H9 (cell line): ENCODE results near the gene RPS21. TPM values are rescaled to one million over a fixed set of nuclear protein-coding genes. Genes with fewer than 3 reads are reported as not detected.

Source experiments
- DNase-seq: peaks from one replicate; pipeline ENCODE4 v3.0.0-alpha.2; 2017
- H2AFZ ChIP-seq: one replicate; pipeline ENCODE4 v1.6.1; 2013; ENCODE audit warnings: mild to moderate bottlenecking, low read length, control low read depth, moderate library complexity
- H2AK5ac ChIP-seq: 2 replicates; pipeline ENCODE4 v1.6.1; 2013; ENCODE audit warnings: low read length, control low read depth, mixed read lengths; ENCODE audit not compliant: insufficient read length
- H2BK120ac ChIP-seq: one replicate; pipeline ENCODE4 v1.6.1; 2013; ENCODE audit warnings: low read depth, mild to moderate bottlenecking, low read length, control low read depth, inconsistent platforms; ENCODE audit not compliant: poor library complexity, severe bottlenecking
- H2BK12ac ChIP-seq: 2 replicates; pipeline ENCODE4 v1.6.1; 2013; ENCODE audit warnings: low read length, control low read depth, mixed read lengths, low read depth; ENCODE audit not compliant: insufficient read length
- H2BK15ac ChIP-seq: 2 replicates; pipeline ENCODE4 v1.6.1; 2013; ENCODE audit warnings: low read depth, low read length, control low read depth
- H2BK20ac ChIP-seq: one replicate; pipeline ENCODE4 v1.6.1; 2013; ENCODE audit warnings: low read depth, mild to moderate bottlenecking, low read length, control low read depth, inconsistent platforms; ENCODE audit not compliant: poor library complexity, severe bottlenecking
- H2BK5ac ChIP-seq: 2 replicates; pipeline ENCODE4 v1.6.1; 2013; ENCODE audit warnings: low read length, control low read depth, mixed read lengths; ENCODE audit not compliant: insufficient read length
- H3K14ac ChIP-seq: 2 replicates; pipeline ENCODE4 v1.6.1; 2013; ENCODE audit warnings: low read length, control low read depth; ENCODE audit not compliant: insufficient read depth
- H3K18ac ChIP-seq: 2 replicates; pipeline ENCODE4 v1.6.1; 2013; ENCODE audit warnings: low read depth, mild to moderate bottlenecking, mixed read lengths, low read length, control low read depth; ENCODE audit not compliant: insufficient read length
- H3K23ac ChIP-seq: 2 replicates; pipeline ENCODE4 v1.6.1; 2013; ENCODE audit warnings: low read length, control low read depth, mixed read lengths, low read depth; ENCODE audit not compliant: insufficient read length
- H3K23me2 ChIP-seq: 2 replicates; pipeline ENCODE4 v1.6.1; 2013; ENCODE audit warnings: low read depth, mild to moderate bottlenecking, mixed read lengths, low read length, control low read depth; ENCODE audit not compliant: insufficient read length, poor library complexity, severe bottlenecking
- H3K27ac ChIP-seq: 2 replicates; pipeline ENCODE4 v1.5.1; 2013; ENCODE audit warnings: low read length, control low read depth, mixed read lengths, low read depth; ENCODE audit not compliant: insufficient read length
- H3K27me3 ChIP-seq: 2 replicates; pipeline ENCODE4 v1.6.1; 2013; ENCODE audit warnings: low read length, control low read depth, inconsistent platforms; ENCODE audit not compliant: insufficient read depth
- H3K4ac ChIP-seq: 2 replicates; pipeline ENCODE4 v1.6.1; 2013; ENCODE audit warnings: low read depth, mild to moderate bottlenecking, control low read depth, inconsistent platforms, low read length, moderate library complexity
- H3K4me1 ChIP-seq: 2 replicates; pipeline ENCODE4 v1.6.1; 2013; ENCODE audit warnings: low read length, control low read depth, inconsistent platforms; ENCODE audit not compliant: insufficient read depth
- H3K4me2 ChIP-seq: 2 replicates; pipeline ENCODE4 v1.6.1; 2013; ENCODE audit warnings: low read length, control low read depth, mixed read lengths; ENCODE audit not compliant: insufficient read length, insufficient read depth
- H3K56ac ChIP-seq: 2 replicates; pipeline ENCODE4 v1.6.1; 2013; ENCODE audit warnings: low read depth, mild to moderate bottlenecking, mixed read lengths, low read length, control low read depth; ENCODE audit not compliant: insufficient read length
- H3K79me1 ChIP-seq: 2 replicates; pipeline ENCODE4 v1.6.1; 2013; ENCODE audit warnings: low read depth, mild to moderate bottlenecking, moderate library complexity, low read length, control low read depth, inconsistent platforms; ENCODE audit not compliant: insufficient read depth, poor library complexity, severe bottlenecking
- H3K79me2 ChIP-seq: 2 replicates; pipeline ENCODE4 v1.6.1; 2013; ENCODE audit warnings: low read length, control low read depth, inconsistent platforms; ENCODE audit not compliant: insufficient read depth
- H3K9ac ChIP-seq: 2 replicates; pipeline ENCODE4 v1.6.1; 2013; ENCODE audit warnings: low read length, control low read depth, mixed read lengths; ENCODE audit not compliant: insufficient read length; ENCODE audit errors: extremely low read depth
- H3K9me3 ChIP-seq: one replicate; pipeline ENCODE4 v1.6.1; 2013; ENCODE audit warnings: low read depth, low read length, inconsistent platforms; ENCODE audit not compliant: control insufficient read depth
- H3T11ph ChIP-seq: one replicate; pipeline ENCODE4 v1.6.1; 2013; ENCODE audit warnings: mild to moderate bottlenecking, low read length, control low read depth, inconsistent platforms
- H4K20me1 ChIP-seq: one replicate; pipeline ENCODE4 v1.6.1; 2013; ENCODE audit not compliant: control insufficient read depth, insufficient read length, insufficient read depth
- H4K5ac ChIP-seq: 2 replicates; pipeline ENCODE4 v1.6.1; 2013; ENCODE audit warnings: low read depth, mild to moderate bottlenecking, mixed read lengths, low read length, control low read depth; ENCODE audit not compliant: insufficient read length
- H4K8ac ChIP-seq: replicated peaks from 2 replicates; pipeline ENCODE4 v1.6.1; 2013; ENCODE audit warnings: low read length, control low read depth, mixed read lengths, low read depth; ENCODE audit not compliant: insufficient read length
- H4K91ac ChIP-seq: 2 replicates; pipeline ENCODE4 v1.6.1; 2013; ENCODE audit warnings: low read depth, mild to moderate bottlenecking, moderate library complexity, mixed read lengths, low read length, control low read depth; ENCODE audit not compliant: insufficient read length
- H3K27ac Mint-ChIP-seq, 3 experiments: 2 replicates in 2 of 3; 3 replicates in 1 of 3; pipeline ENCODE4 v1.8.0; 2020 to 2021; ENCODE audit warnings: mixed read lengths in 3 of 3, mild to moderate bottlenecking in 1 of 3, moderate library complexity in 1 of 3
- H3K27me3 Mint-ChIP-seq: 2 replicates; pipeline ENCODE4 v1.8.0; 2021; ENCODE audit warnings: low read depth, mild to moderate bottlenecking, moderate library complexity, mixed read lengths
- H3K36me3 Mint-ChIP-seq, 3 experiments: 2 replicates in 2 of 3; 3 replicates in 1 of 3; pipeline ENCODE4 v1.8.0; 2020 to 2021; ENCODE audit warnings: low read depth in 3 of 3, mixed read lengths in 3 of 3; ENCODE audit not compliant: insufficient read depth in 1 of 3
- H3K4me1 Mint-ChIP-seq, 2 experiments: 2 replicates each; pipeline ENCODE4 v1.8.0; 2020; ENCODE audit warnings: mixed read lengths in 2 of 2
- H3K4me3 Mint-ChIP-seq, 2 experiments: 2 replicates in 1 of 2; 3 replicates in 1 of 2; pipeline ENCODE4 v1.8.0; 2020 to 2021; ENCODE audit warnings: mild to moderate bottlenecking in 2 of 2, mixed read lengths in 2 of 2, moderate library complexity in 1 of 2
- H3K9me3 Mint-ChIP-seq, 2 experiments: 2 replicates in 1 of 2; 3 replicates in 1 of 2; pipeline ENCODE4 v1.8.0; 2020; ENCODE audit warnings: mild to moderate bottlenecking in 2 of 2, mixed read lengths in 2 of 2, moderate library complexity in 1 of 2
- WGBS: extraction: QIAGEN DNeasy Blood & Tissue Kit; methylation state at CpG from one replicate; pipeline ENCODE4 v1.1.7; 2013; ENCODE audit warnings: missing lambda C conversion rate, low lambda C conversion rate, mixed read lengths; ENCODE audit not compliant: insufficient read length; ENCODE audit errors: extremely low coverage; 5-methylcytosine and 5-hydroxymethylcytosine counted together
- total RNA-seq: library from RNA; stranded (reverse); gene quantifications from 2 replicates; pipeline ENCODE4 v1.2.1, GENCODE V29; 2021
- TF ChIP-seq, protein P1 (sequence below): fragments of 200-600 bp; sonication (generic); conservative IDR thresholded peaks from 3 replicates; pipeline ENCODE4 v1.8.0; 2021; ENCODE audit warnings: antibody characterized with exemption, mild to moderate bottlenecking

RPS21 gene
- total RNA-seq, 1 experiment from 2014 or later = 1,715 TPM

- Mint-ChIP-seq H3K27ac (no peak overlapping the region), H3K9me3 (peaks cover 0 to 2% of the 10 kb centered on the region in 2 experiments; a peak in 1 of 5 replicates), H3K36me3 (no peaks in the 10 kb centered on the region), H3K4me3 (no peak overlapping the region), H3K27me3 (peaks cover 50% of the 10 kb centered on the region), H3K4me1 (peaks cover 0 to 5% of the 10 kb centered on the region in 2 experiments; a peak in 3 of 4 replicates)
- Histone ChIP-seq H2BK15ac (no peak overlapping the region), H3K56ac (no peak overlapping the region), H3K4ac (no peak overlapping the region), H3K23me2 (no peaks in the 10 kb centered on the region), H3K79me2 (no peaks in the 10 kb centered on the region), H2BK12ac (no peak overlapping the region), H2AFZ (no peak overlapping the region), H3K9me3 (no peaks in the 10 kb centered on the region), H3K14ac (no peak overlapping the region), H3K79me1 (no peaks in the 10 kb centered on the region), H2BK120ac (no peak overlapping the region), H4K8ac (no peak overlapping the region), H3K18ac (no peak overlapping the region), H4K5ac (no peak overlapping the region), H3K27ac (no peak overlapping the region), H2BK5ac (no peak overlapping the region), H3T11ph (no peak overlapping the region), H4K91ac (no peak overlapping the region), H2AK5ac (no peak overlapping the region), H3K27me3 (no peaks in the 10 kb centered on the region), H3K4me1 (no peaks in the 10 kb centered on the region), H3K23ac (no peak overlapping the region), H3K9ac (no peak overlapping the region), H2BK20ac (no peak overlapping the region), H3K4me2 (no peak overlapping the region), H4K20me1 (no peaks in the 10 kb centered on the region)
- no CpG with 5 or more reads among the region's 3 CpGs for WGBS
- no peak for DNase-seq
- TF ChIP-seq, protein P1, sequence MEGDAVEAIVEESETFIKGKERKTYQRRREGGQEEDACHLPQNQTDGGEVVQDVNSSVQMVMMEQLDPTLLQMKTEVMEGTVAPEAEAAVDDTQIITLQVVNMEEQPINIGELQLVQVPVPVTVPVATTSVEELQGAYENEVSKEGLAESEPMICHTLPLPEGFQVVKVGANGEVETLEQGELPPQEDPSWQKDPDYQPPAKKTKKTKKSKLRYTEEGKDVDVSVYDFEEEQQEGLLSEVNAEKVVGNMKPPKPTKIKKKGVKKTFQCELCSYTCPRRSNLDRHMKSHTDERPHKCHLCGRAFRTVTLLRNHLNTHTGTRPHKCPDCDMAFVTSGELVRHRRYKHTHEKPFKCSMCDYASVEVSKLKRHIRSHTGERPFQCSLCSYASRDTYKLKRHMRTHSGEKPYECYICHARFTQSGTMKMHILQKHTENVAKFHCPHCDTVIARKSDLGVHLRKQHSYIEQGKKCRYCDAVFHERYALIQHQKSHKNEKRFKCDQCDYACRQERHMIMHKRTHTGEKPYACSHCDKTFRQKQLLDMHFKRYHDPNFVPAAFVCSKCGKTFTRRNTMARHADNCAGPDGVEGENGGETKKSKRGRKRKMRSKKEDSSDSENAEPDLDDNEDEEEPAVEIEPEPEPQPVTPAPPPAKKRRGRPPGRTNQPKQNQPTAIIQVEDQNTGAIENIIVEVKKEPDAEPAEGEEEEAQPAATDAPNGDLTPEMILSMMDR = no peak
Observed at GRCh38 chr20:62436692-62437091, 49.8 kb downstream of the RPS21 start.
